OCI-LY7 (cell line): ENCODE data around the gene HIP1R.

ENCODE experiments used
- EZH2phosphoT487 ChIP-seq: fragments of 200-600 bp; sonication (generic); IDR thresholded peaks from 2 replicates; pipeline ENCODE4 v1.6.1; 2018; ENCODE audit warnings: low read depth, borderline replicate concordance, mild to moderate bottlenecking, mixed run types, antibody characterized with exemption, low read length, moderate library complexity, mixed read lengths
- TF ChIP-seq, protein P1 (sequence below): fragments of 200-600 bp; sonication (generic); conservative IDR thresholded peaks from 2 replicates; pipeline ENCODE4 v1.5.1; 2014; ENCODE audit warnings: mild to moderate bottlenecking, antibody characterized with exemption, low read length, moderate library complexity, mixed read lengths

DNA sequence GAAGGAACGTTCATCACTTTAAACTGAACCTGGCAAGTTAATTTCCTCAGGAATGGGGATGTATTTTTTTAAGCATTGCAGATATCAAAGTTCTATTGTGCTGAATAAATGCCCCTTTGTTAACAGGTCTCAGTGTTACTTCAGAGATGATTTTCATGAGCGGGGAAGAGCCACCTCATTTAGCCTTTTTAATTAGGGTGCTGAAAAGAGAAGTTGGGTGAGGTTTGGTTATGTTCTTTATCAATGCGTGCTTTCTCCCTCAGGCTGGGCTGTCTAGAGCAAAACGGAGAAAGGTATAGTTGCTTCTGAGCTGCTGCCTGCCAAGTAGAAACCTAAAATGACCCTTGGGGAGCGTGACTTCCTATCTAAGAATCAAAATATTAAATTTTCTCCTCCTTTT is 8.0 kb upstream of the HIP1R start:
- TF ChIP-seq, protein P1, sequence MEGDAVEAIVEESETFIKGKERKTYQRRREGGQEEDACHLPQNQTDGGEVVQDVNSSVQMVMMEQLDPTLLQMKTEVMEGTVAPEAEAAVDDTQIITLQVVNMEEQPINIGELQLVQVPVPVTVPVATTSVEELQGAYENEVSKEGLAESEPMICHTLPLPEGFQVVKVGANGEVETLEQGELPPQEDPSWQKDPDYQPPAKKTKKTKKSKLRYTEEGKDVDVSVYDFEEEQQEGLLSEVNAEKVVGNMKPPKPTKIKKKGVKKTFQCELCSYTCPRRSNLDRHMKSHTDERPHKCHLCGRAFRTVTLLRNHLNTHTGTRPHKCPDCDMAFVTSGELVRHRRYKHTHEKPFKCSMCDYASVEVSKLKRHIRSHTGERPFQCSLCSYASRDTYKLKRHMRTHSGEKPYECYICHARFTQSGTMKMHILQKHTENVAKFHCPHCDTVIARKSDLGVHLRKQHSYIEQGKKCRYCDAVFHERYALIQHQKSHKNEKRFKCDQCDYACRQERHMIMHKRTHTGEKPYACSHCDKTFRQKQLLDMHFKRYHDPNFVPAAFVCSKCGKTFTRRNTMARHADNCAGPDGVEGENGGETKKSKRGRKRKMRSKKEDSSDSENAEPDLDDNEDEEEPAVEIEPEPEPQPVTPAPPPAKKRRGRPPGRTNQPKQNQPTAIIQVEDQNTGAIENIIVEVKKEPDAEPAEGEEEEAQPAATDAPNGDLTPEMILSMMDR: no peak
- no peak for TF ChIP-seq EZH2phosphoT487
